GM19099 (cell line): ENCODE measurements around the gene NKAPL.

Experiments used
- POLR2A ChIP-seq: IDR thresholded peaks from 3 replicates; pipeline ENCODE4 v1.6.1; 2011; ENCODE audit warnings: low read depth; ENCODE audit not compliant: insufficient read length; ENCODE audit errors: extremely low read depth

NKAPL gene

DNA sequence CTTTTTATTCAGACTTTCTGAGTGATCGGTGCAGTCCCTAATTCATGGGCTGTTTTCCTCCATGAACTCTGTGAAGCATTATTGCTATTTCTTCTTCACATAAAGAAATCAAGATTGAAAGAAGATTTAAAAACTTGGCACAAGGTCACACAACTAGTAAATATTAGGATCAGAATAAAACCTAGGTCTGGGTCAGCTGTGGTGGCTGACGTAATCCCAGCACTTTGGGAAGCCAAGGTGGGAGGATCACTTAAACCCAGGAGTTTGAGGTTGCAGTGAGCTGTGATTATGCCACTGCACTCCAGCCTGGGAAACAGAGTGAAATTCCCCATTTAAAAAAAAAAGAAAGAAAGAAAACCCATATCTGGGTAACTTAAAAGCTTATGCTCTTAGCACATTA lies 32.6 kb upstream of the NKAPL start:
- TF ChIP-seq POLR2A = no peak

DNA sequence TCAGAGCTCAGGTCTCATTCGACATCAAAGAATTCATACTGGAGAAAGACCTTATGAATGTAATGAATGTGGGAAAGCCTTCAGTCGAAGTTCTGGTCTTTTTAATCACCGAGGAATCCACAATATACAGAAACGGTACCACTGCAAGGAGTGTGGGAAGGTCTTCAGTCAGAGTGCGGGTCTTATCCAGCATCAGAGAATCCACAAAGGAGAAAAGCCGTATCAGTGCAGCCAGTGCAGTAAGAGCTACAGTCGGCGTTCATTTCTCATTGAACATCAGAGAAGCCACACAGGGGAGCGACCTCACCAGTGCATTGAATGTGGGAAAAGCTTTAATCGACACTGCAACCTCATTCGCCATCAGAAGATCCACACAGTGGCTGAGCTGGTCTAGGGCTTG lies 26.3 kb upstream of the NKAPL start:
- no peak for TF ChIP-seq POLR2A

GRCh38 chr6:28235912-28236452 lies 23.1 kb upstream of the NKAPL start:
- no peak for TF ChIP-seq POLR2A

- no peak for TF ChIP-seq POLR2A
Measured at GRCh38 chr6:28239636-28240035, 19.5 kb upstream of the NKAPL start.

DNA sequence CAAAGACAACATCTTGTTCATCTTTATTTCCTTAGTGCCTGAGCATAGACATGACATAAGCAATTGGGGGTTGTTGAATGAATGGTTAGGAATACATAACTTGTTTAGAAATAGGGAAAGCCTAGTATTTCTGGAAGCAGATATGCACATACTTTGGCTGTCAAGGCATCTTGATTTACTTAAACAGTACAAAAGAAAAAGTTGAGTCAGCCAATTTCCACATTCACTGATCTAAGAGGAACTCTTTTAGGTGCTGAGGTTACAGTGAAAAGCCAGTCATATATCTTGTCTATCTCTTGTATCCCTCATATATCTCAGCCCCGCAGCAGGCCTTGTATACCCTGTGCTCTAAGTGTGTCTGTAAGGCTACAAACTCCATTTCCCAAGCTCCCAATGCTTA lies 18.6 kb upstream of the NKAPL start:
- TF ChIP-seq POLR2A = no peak

GRCh38 chr6:28243946-28244345 lies 15.2 kb upstream of the NKAPL start:
- no peak for TF ChIP-seq POLR2A

DNA sequence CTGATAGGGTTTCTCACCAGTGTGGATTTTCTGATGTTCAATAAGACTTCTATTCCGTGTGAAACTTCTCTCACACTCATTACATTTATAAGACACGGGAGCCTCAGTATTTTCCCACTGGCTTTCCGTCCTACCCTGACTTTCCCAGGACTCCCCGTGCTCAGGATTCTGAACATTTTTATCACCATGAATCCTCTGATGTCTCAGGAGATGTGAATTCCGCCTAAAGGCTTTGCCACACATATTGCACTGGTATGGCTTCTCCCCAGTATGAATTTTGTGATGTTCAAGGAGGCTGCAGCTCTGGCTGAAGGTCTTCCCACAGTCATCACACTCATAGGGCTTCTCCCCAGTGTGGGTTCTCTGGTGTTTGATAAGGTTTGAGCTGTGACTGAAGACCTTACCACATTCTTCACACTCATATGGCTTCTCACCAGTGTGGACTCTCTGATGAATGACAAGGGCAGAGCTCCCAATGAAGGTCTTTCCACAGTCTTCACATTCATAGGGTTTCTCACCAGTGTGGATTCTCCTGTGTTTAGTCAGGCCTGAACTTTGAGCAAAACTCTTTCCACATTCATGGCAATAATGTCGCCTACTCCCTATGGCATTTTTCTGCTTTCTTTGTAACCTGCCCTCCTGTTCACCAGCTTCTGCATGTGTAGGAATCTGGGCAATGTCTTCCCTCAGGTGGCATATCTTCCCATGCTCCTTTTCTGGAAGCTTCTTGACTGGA lies 13.7 kb upstream of the NKAPL start:
- no peak for TF ChIP-seq POLR2A

DNA sequence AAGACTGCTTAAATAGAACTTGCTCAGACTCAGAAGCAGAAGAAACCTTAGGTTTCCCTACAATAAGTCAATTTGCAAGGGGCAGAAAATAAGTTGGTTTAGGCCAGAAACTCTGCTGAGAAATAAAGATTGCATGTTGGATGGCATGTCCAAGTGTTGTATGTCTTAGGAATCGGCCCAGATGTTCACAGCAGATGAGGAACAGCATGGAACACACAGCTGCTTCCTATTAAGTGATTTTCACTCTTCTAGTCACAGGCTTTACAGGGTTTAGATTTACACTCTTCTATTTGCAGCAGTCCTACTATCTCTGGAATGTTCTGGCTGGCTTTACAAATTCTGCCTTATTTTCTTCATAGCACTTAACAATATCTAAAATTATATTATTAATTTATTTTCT lies 10.2 kb upstream of the NKAPL start:
- TF ChIP-seq POLR2A = no peak

GRCh38 chr6:28250747-28251146 lies 8.3 kb upstream of the NKAPL start:
- no peak for TF ChIP-seq POLR2A

- no peak for TF ChIP-seq POLR2A
Measured at GRCh38 chr6:28251661-28252008, 7.5 kb upstream of the NKAPL start.

DNA sequence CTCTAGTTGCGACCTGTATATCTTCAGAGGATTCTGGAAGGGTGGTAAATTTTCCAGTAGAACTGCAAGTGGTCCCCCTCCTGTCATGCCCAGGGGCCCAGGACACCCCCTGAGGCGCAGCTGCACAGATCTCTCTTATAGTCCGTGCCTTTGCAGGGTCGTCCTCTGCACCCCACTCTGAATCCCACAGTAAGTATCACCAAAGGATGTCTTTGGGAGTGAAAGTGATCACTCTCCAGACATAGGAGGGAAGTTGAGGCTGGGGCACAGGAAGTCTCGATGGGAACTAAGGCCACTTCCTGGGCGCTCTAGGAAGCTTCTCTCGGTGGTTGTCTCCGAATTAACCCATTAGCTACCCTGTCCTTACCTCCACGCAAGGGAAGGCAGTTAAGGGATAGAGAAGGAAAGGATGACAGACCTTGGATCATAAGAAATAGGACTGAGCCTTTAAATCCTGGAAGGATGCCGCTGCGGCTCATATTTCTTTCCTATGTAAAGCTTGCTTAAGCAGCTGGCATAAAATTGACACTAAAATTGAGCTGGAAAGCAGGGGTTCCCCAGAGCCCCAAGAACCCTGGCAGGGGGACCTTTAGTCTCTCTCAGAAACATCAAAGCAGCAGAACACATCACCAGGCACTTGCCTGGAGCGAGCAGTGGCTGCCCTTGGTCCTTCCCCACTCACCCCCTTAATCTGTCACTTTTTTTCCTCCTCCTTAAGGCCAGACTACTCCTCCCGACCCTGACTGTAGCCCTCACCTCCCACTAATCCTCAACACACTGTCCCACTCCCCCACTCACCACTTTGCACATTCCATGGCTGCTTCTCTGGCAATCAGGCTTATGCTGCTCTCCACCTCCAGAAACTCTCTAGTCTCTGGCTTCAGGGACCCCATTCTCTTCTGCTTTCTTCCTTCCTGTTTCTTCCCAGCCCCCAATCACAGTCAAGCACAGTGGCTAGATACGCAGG lies 6.8 kb upstream of the NKAPL start, which contains the start of gene ZKSCAN4:
ZKSCAN4 (minus strand) TSS at position 261 of the 967 bp plus-strand sequence. CDS start 289 bp downstream, outside the sequence.
- TF ChIP-seq POLR2A = peak; percentile 55

DNA sequence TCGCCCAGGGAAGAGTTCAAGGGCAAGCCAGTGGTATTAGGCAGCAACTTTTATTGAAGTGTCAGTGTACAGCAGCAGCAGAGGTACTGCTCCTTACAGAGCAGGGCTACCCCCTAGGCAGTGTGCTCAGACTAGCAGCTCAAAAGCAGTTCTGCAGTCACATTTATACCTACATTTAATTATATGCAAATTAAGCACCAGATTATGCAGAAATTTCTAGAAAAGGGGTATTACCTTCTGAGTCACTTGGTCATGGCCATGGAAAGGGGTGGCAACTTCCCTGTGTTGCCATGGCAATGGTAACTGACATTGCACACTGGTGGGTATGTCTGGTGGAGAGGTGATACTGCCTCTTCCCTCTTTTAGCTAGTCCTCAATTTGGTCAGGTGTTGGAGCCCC lies 5.0 kb upstream of the NKAPL start:
- TF ChIP-seq POLR2A = no peak

DNA sequence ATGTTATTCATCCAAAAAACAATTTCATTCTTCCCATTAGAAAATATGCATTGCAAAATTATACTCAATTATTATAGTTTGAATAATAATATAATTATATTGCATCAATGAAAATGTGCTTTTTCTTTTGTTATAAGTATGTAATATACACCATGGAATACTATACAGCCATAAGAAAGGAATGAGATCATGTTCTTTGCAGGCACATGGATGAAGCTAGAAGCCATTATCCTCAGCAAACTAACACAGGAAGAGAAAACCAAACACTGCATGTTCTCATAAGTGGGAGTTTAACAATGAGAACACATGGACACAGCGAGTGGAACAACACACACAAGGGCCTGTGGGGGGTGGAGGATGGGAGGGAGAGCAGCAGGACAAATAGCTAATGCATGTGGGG lies 2.1 kb upstream of the NKAPL start:
- no peak for TF ChIP-seq POLR2A

DNA sequence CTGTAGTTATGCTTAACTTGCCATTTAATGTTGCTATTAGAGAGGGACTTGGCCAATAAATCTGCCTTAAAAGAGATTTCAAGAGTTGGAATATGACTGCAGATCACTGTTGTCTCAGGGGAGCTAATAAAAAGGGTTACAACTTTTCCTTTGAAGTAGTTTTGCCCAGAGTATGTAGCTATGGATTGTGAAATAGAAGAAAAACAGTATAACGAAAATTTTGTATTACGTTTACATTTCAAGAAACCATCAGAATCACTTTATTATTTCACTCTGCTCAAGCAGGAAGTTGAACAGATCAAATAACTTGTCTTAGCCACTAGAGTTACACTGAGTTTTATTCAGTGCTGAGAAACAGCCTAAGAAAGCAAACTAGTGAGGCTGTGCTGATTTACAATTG lies 4.8 kb downstream of the NKAPL start:
- TF ChIP-seq POLR2A = no peak

GRCh38 chr6:28264834-28265401 lies 5.8 kb downstream of the NKAPL start:
- TF ChIP-seq POLR2A = no peak
